HG03521 (cell line): ENCODE data around the gene RBMS3.

Experiments used
- ATAC-seq: cut with Tn5 transposase; IDR thresholded peaks from one replicate; pipeline ENCODE4 v1.9.1; 2021; ENCODE audit warnings: mild to moderate bottlenecking, moderate library complexity; ENCODE audit not compliant: unreplicated experiment

Gene RBMS3

GRCh38 chr3:29606416-29606815, 325.5 kb downstream of the RBMS3 start:
- ATAC-seq: no peak

GRCh38 chr3:29608414-29609327, 327.8 kb downstream of the RBMS3 start:
- ATAC-seq: no peak

GRCh38 chr3:29609328-29609811, 328.5 kb downstream of the RBMS3 start:
- ATAC-seq: no peak

- ATAC-seq: no peak
Observed at GRCh38 chr3:29610781-29611180, 329.9 kb downstream of the RBMS3 start.

GRCh38 chr3:29611252-29611651, 330.4 kb downstream of the RBMS3 start:
- no peak for ATAC-seq

- ATAC-seq: no peak
Observed at GRCh38 chr3:29612536-29612935, 331.7 kb downstream of the RBMS3 start.

- no peak for ATAC-seq
Observed at GRCh38 chr3:29614954-29615353, 334.1 kb downstream of the RBMS3 start.

- no peak for ATAC-seq
Observed at GRCh38 chr3:29618395-29619282, 337.8 kb downstream of the RBMS3 start.

GRCh38 chr3:29619676-29620075, 338.8 kb downstream of the RBMS3 start:
- no peak for ATAC-seq

- no peak for ATAC-seq
Observed at GRCh38 chr3:29627136-29628117, 346.6 kb downstream of the RBMS3 start.

- ATAC-seq: no peak
Observed at GRCh38 chr3:29628795-29629194, 347.9 kb downstream of the RBMS3 start.

GRCh38 chr3:29635888-29636287, 355.0 kb downstream of the RBMS3 start:
- ATAC-seq: no peak

- no peak for ATAC-seq
Observed at GRCh38 chr3:29637068-29637467, 356.2 kb downstream of the RBMS3 start.

- ATAC-seq: no peak
Observed at GRCh38 chr3:29639578-29640290, 358.9 kb downstream of the RBMS3 start.

GRCh38 chr3:29642393-29643033, 361.6 kb downstream of the RBMS3 start:
- no peak for ATAC-seq

- ATAC-seq: no peak
Observed at GRCh38 chr3:29643034-29643425, 362.2 kb downstream of the RBMS3 start.

GRCh38 chr3:29644261-29644660, 363.4 kb downstream of the RBMS3 start:
- ATAC-seq: no peak

- ATAC-seq: no peak
Observed at GRCh38 chr3:29644956-29645636, 364.2 kb downstream of the RBMS3 start.

GRCh38 chr3:29646043-29646442, 365.2 kb downstream of the RBMS3 start:
- ATAC-seq: no peak
